GM12873 (cell line): ENCODE results near the gene RTTN.

Experiments used
- CTCF ChIP-seq: IDR thresholded peaks from 2 replicates; pipeline ENCODE4 v1.5.1; 2012; ENCODE audit warnings: low read depth, mild to moderate bottlenecking, moderate library complexity, low read length, control low read depth; ENCODE audit not compliant: insufficient read depth; ENCODE audit errors: missing control alignments

The RTTN gene

GRCh38 chr18:70166668-70167067 is 38.8 kb downstream of the RTTN start:
- no peak for TF ChIP-seq CTCF

- no peak for TF ChIP-seq CTCF
Observed at GRCh38 chr18:70165936-70166335, 39.6 kb downstream of the RTTN start.

GRCh38 chr18:70160073-70160678 is 45.3 kb downstream of the RTTN start:
- TF ChIP-seq CTCF = no peak

- no peak for TF ChIP-seq CTCF
Observed at GRCh38 chr18:70158992-70159717, 46.3 kb downstream of the RTTN start.

- TF ChIP-seq CTCF = no peak
Observed at GRCh38 chr18:70156886-70157285, 48.6 kb downstream of the RTTN start.

- no peak for TF ChIP-seq CTCF
Observed at GRCh38 chr18:70154591-70155194, 50.8 kb downstream of the RTTN start.

GRCh38 chr18:70151614-70152013 is 53.9 kb downstream of the RTTN start:
- TF ChIP-seq CTCF = no peak
